ENCODE results near the gene ZNF740. TPM values are rescaled to one million over a fixed set of nuclear protein-coding genes. Genes with fewer than 3 reads are reported as not detected.

Gene ZNF740
- polyA plus RNA-seq, 1 donor (not counting 4 experiments of a cell fraction or from before 2014, with no cell fraction given), result 11.8 TPM

GRCh38 chr12:53200107-53200457, 19.6 kb downstream of the ZNF740 start:
- FAIRE-seq (no peak), DNase-seq (ENCODE audit: low read depth, low spot score) (no peak)
- TF ChIP-seq CTCF (optimal IDR thresholded peaks at IDR 0.05 in 1 of 3, IDR thresholded peaks at IDR 0.05 in 1 of 3, conservative IDR thresholded peaks at IDR 0.05 in 1 of 3; ENCODE audit: extremely low read depth in 1 of 3, insufficient read depth in 2 of 3, low read length in 3 of 3) (no peak), EZH2 (IDR thresholded peaks at IDR 0.05; ENCODE audit: low read length) (no peak)
- Histone ChIP-seq H3K9me3 (ENCODE audit: control insufficient read depth, low read depth, low read length) (no peaks in the 10 kb centered on the region), H3K36me3 (ENCODE audit: control insufficient read depth in 2 of 2, extremely low read depth in 1 of 2, insufficient read depth in 2 of 2, low read length in 2 of 2) (no peaks in the 10 kb centered on the region), H2AFZ (ENCODE audit: control insufficient read depth, low read length) (no peak overlapping the region), H3K79me2 (ENCODE audit: control insufficient read depth, insufficient read depth, low read length) (no peaks in the 10 kb centered on the region), H3K9me1 (ENCODE audit: control insufficient read depth, extremely low read depth, insufficient read depth, low read length) (no peaks in the 10 kb centered on the region), H3K9ac (ENCODE audit: control insufficient read depth, extremely low read depth, insufficient read depth, low read length) (no peak overlapping the region), H3K27ac (ENCODE audit: control insufficient read depth, insufficient read depth, low read length) (no peak overlapping the region), H3K4me1 (ENCODE audit: control insufficient read depth, extremely low read depth, insufficient read depth, low read length) (peaks cover 2% of the 10 kb centered on the region), H3K27me3 (ENCODE audit: control insufficient read depth, extremely low read depth, insufficient read depth, low read length) (no peaks in the 10 kb centered on the region), H4K20me1 (ENCODE audit: control insufficient read depth, extremely low read depth, insufficient read depth, low read length) (no peaks in the 10 kb centered on the region), H3K4me2 (ENCODE audit: control insufficient read depth, extremely low read depth, insufficient read depth, low read depth, low read length) (no peak overlapping the region), H3K4me3 (ENCODE audit: control insufficient read depth in 2 of 3, extremely low read depth in 1 of 3, insufficient read depth in 2 of 3, low read depth in 1 of 3, low read length in 3 of 3) (no peak overlapping the region)
- dilution Hi-C loops (cut with MboI; ENCODE audit: extremely low pct_ligation_motif_present, low sequenced_read_pairs), result no loop called here

GRCh38 chr12:53200458-53201176, 20.1 kb downstream of the ZNF740 start:
- Histone ChIP-seq H3K27ac (ENCODE audit: control insufficient read depth, insufficient read depth, low read length) (no peak overlapping the region), H3K36me3 (ENCODE audit: control insufficient read depth in 2 of 2, extremely low read depth in 1 of 2, insufficient read depth in 2 of 2, low read length in 2 of 2) (no peaks in the 10 kb centered on the region), H3K9me1 (ENCODE audit: control insufficient read depth, extremely low read depth, insufficient read depth, low read length) (no peaks in the 10 kb centered on the region), H3K9me3 (ENCODE audit: control insufficient read depth, low read depth, low read length) (no peaks in the 10 kb centered on the region), H3K4me1 (ENCODE audit: control insufficient read depth, extremely low read depth, insufficient read depth, low read length) (peaks cover 4% of the 10 kb centered on the region), H3K4me3 (ENCODE audit: control insufficient read depth in 2 of 3, extremely low read depth in 1 of 3, insufficient read depth in 2 of 3, low read depth in 1 of 3, low read length in 3 of 3) (no peak overlapping the region), H4K20me1 (ENCODE audit: control insufficient read depth, extremely low read depth, insufficient read depth, low read length) (no peaks in the 10 kb centered on the region), H3K79me2 (ENCODE audit: control insufficient read depth, insufficient read depth, low read length) (no peaks in the 10 kb centered on the region), H3K4me2 (ENCODE audit: control insufficient read depth, extremely low read depth, insufficient read depth, low read depth, low read length) (no peak overlapping the region), H2AFZ (ENCODE audit: control insufficient read depth, low read length) (no peak overlapping the region), H3K9ac (ENCODE audit: control insufficient read depth, extremely low read depth, insufficient read depth, low read length) (no peak overlapping the region), H3K27me3 (ENCODE audit: control insufficient read depth, extremely low read depth, insufficient read depth, low read length) (no peaks in the 10 kb centered on the region)
- FAIRE-seq (no peak), DNase-seq (ENCODE audit: low read depth, low spot score) (no peak)
- dilution Hi-C loops (cut with MboI; ENCODE audit: extremely low pct_ligation_motif_present, low sequenced_read_pairs), result no loop called here
- TF ChIP-seq CTCF (optimal IDR thresholded peaks at IDR 0.05 in 1 of 3, IDR thresholded peaks at IDR 0.05 in 1 of 3, conservative IDR thresholded peaks at IDR 0.05 in 1 of 3; ENCODE audit: extremely low read depth in 1 of 3, insufficient read depth in 2 of 3, low read length in 3 of 3) (no peak), EZH2 (IDR thresholded peaks at IDR 0.05; ENCODE audit: low read length) (no peak)
